ENCODE measurements around the gene PNRC2. TPM values are rescaled to one million over a fixed set of nuclear protein-coding genes. Genes with fewer than 3 reads are reported as not detected.

Gene PNRC2
- total RNA-seq, 1 donor from 2014 or later: 365 TPM

- no peak overlapping the region for H3K4me3 ChIP-seq
- no peak overlapping the region for H2AFZ ChIP-seq (replicated peaks)
- no peaks in the 10 kb centered on the region for H3K79me2 ChIP-seq (ENCODE audit: low read depth)
- no peak overlapping the region for H3K27ac ChIP-seq
- Mint-ChIP-seq H3K4me3 (no peak overlapping the region), H3K27me3 (ENCODE audit: insufficient read depth, low read depth) (peaks cover 2% of the 10 kb centered on the region), H3K4me1 (peaks cover 2% of the 10 kb centered on the region), H3K27ac (no peak overlapping the region), H3K9me3 (no peaks in the 10 kb centered on the region), H3K36me3 (no peaks in the 10 kb centered on the region)
- H3K9me3 ChIP-seq (ENCODE audit: low read depth): no peaks in the 10 kb centered on the region
- TF ChIP-seq EZH2phosphoT487 (IDR thresholded peaks at IDR 0.05): no peak
- TF ChIP-seq EZH2 (IDR thresholded peaks at IDR 0.05): no peak
- TF ChIP-seq CTCF (IDR thresholded peaks at IDR 0.05): no peak
- no peaks in the 10 kb centered on the region for H4K20me1 ChIP-seq (ENCODE audit: low read depth)
- no peaks in the 10 kb centered on the region for H3K4me1 ChIP-seq
- DNase-seq (ENCODE audit: low spot score): no peak
- H3F3A ChIP-seq (ENCODE audit: low read depth): no peaks in the 10 kb centered on the region
- H3K27me3 ChIP-seq: no peaks in the 10 kb centered on the region
- H3K9ac ChIP-seq: no peak overlapping the region
- H3K4me2 ChIP-seq: no peak overlapping the region
- no peaks in the 10 kb centered on the region for H3K36me3 ChIP-seq
Observed at GRCh38 chr1:23923592-23924499, 35.8 kb upstream of the PNRC2 start.

- no peak overlapping the region for H2AFZ ChIP-seq (replicated peaks)
- H3K4me3 ChIP-seq: no peak overlapping the region
- DNase-seq (ENCODE audit: low spot score): no peak
- H4K20me1 ChIP-seq (ENCODE audit: low read depth): no peaks in the 10 kb centered on the region
- peaks cover 4% of the 10 kb centered on the region for H3K27me3 Mint-ChIP-seq (ENCODE audit: insufficient read depth, low read depth)
- no peaks in the 10 kb centered on the region for H3K9me3 Mint-ChIP-seq
- no peak overlapping the region for H3K9ac ChIP-seq
- no peak overlapping the region for H3K27ac ChIP-seq
- H3K9me3 ChIP-seq (ENCODE audit: low read depth): no peaks in the 10 kb centered on the region
- no peak overlapping the region for H3K4me3 Mint-ChIP-seq
- H3K4me2 ChIP-seq: no peak overlapping the region
- no peaks in the 10 kb centered on the region for H3F3A ChIP-seq (ENCODE audit: low read depth)
- H3K4me1 ChIP-seq: no peaks in the 10 kb centered on the region
- H3K27ac Mint-ChIP-seq: no peak overlapping the region
- H3K27me3 ChIP-seq: no peaks in the 10 kb centered on the region
- H3K79me2 ChIP-seq (ENCODE audit: low read depth): no peaks in the 10 kb centered on the region
- no peaks in the 10 kb centered on the region for H3K36me3 ChIP-seq
- TF ChIP-seq EZH2phosphoT487 (IDR thresholded peaks at IDR 0.05) (no peak), CTCF (IDR thresholded peaks at IDR 0.05) (no peak), EZH2 (IDR thresholded peaks at IDR 0.05) (no peak)
- no peaks in the 10 kb centered on the region for H3K36me3 Mint-ChIP-seq
- H3K4me1 Mint-ChIP-seq: peaks cover 2% of the 10 kb centered on the region
Observed at GRCh38 chr1:23924601-23925000, 35.0 kb upstream of the PNRC2 start.

GRCh38 chr1:23925279-23925678, 34.3 kb upstream of the PNRC2 start:
- peaks cover 6% of the 10 kb centered on the region for H3K27me3 Mint-ChIP-seq (ENCODE audit: insufficient read depth, low read depth)
- TF ChIP-seq CTCF (IDR thresholded peaks at IDR 0.05) (no peak), EZH2 (IDR thresholded peaks at IDR 0.05) (no peak), EZH2phosphoT487 (IDR thresholded peaks at IDR 0.05) (no peak)
- H2AFZ ChIP-seq (replicated peaks): no peak overlapping the region
- no peaks in the 10 kb centered on the region for H3K4me1 ChIP-seq
- DNase-seq (ENCODE audit: low spot score): no peak
- H3K4me1 Mint-ChIP-seq: no peaks in the 10 kb centered on the region
- H3K4me2 ChIP-seq: no peak overlapping the region
- no peak overlapping the region for H3K27ac Mint-ChIP-seq
- no peaks in the 10 kb centered on the region for H3K36me3 Mint-ChIP-seq
- H3K9me3 ChIP-seq (ENCODE audit: low read depth): no peaks in the 10 kb centered on the region
- H3K9me3 Mint-ChIP-seq: no peaks in the 10 kb centered on the region
- no peak overlapping the region for H3K4me3 Mint-ChIP-seq
- no peak overlapping the region for H3K4me3 ChIP-seq
- no peaks in the 10 kb centered on the region for H4K20me1 ChIP-seq (ENCODE audit: low read depth)
- H3K27ac ChIP-seq: no peak overlapping the region
- H3K9ac ChIP-seq: no peak overlapping the region
- H3K27me3 ChIP-seq: no peaks in the 10 kb centered on the region
- no peaks in the 10 kb centered on the region for H3K79me2 ChIP-seq (ENCODE audit: low read depth)
- H3F3A ChIP-seq (ENCODE audit: low read depth): no peaks in the 10 kb centered on the region
- H3K36me3 ChIP-seq: no peaks in the 10 kb centered on the region
